Activated effector memory CD4-positive, alpha-beta T cell treated with Interleukin-2 at 50 U/mL for 16 hours (primary cell): ENCODE measurements around the gene HOXC11.

Experiments used
- DNase-seq: peaks from one replicate; pipeline ENCODE4 v3.0.0-alpha.2; 2020

Gene HOXC11

GRCh38 chr12:53987787-53988230, 14.9 kb downstream of the HOXC11 start:
- DNase-seq, result no peak

- DNase-seq, result no peak
Measured at GRCh38 chr12:53988541-53989226, 15.8 kb downstream of the HOXC11 start.

GRCh38 chr12:53989227-53990113, 16.5 kb downstream of the HOXC11 start:
- DNase-seq, result no peak

GRCh38 chr12:53990311-53991076, 17.6 kb downstream of the HOXC11 start:
- no peak for DNase-seq

- DNase-seq, result no peak
Measured at GRCh38 chr12:53991077-53991460, 18.1 kb downstream of the HOXC11 start.

- no peak for DNase-seq
Measured at GRCh38 chr12:53992377-53992889, 19.5 kb downstream of the HOXC11 start.

GRCh38 chr12:53993162-53994008, 20.5 kb downstream of the HOXC11 start:
- DNase-seq, result no peak

GRCh38 chr12:53994009-53994263, 21.0 kb downstream of the HOXC11 start:
- DNase-seq, result no peak

- DNase-seq, result no peak
Measured at GRCh38 chr12:53994264-53995001, 21.5 kb downstream of the HOXC11 start.

- DNase-seq, result no peak
Measured at GRCh38 chr12:53995002-53995377, 22.1 kb downstream of the HOXC11 start.

- DNase-seq, result no peak
Measured at GRCh38 chr12:53995378-53996239, 22.7 kb downstream of the HOXC11 start.

- no peak for DNase-seq
Measured at GRCh38 chr12:53996240-53997203, 23.6 kb downstream of the HOXC11 start.

- no peak for DNase-seq
Measured at GRCh38 chr12:53997204-53998109, 24.5 kb downstream of the HOXC11 start.

- DNase-seq, result no peak
Measured at GRCh38 chr12:53998110-53998899, 25.4 kb downstream of the HOXC11 start.

- DNase-seq, result no peak
Measured at GRCh38 chr12:53998900-53999236, 25.9 kb downstream of the HOXC11 start.

- no peak for DNase-seq
Measured at GRCh38 chr12:53999559-54000115, 26.7 kb downstream of the HOXC11 start.
